ENCODE data around the gene SRRD.

Gene SRRD

GRCh38 chr22:26448334-26448733 is 35.3 kb upstream of the SRRD start:
- TF ChIP-seq CTCF (IDR thresholded peaks at IDR 0.05; ENCODE audit: insufficient read depth, low read depth, low read length, missing control alignments): no peak
- no peak overlapping the region for H3K4me3 ChIP-seq (ENCODE audit: low read depth, low read length)
- no peak for DNase-seq (ENCODE audit: low read depth)

DNA sequence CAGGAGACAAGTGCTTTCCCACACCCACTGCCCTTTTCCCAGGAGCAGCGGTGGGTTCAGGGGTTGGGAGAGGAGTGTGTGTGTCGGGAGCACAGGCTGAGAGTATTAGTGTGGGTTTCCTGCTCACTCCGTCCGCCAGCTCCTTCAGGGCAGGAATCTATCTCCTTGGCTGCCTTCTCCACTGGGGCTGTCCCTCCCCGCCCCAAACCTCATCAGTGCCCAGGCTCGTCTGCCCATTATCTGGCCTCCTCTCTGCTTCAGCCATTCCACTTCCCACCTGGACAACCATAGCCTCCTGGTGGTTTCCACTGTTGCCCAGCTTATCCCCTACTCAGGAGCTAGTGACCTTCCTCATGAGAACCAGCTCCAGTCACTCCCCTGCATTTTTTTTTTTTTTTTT is 34.7 kb upstream of the SRRD start:
- DNase-seq (ENCODE audit: low read depth): no peak
- no peak for TF ChIP-seq CTCF (IDR thresholded peaks at IDR 0.05; ENCODE audit: insufficient read depth, low read depth, low read length, missing control alignments)
- H3K4me3 ChIP-seq (ENCODE audit: low read depth, low read length): no peak overlapping the region

- no peak for DNase-seq (ENCODE audit: low read depth)
- TF ChIP-seq CTCF (IDR thresholded peaks at IDR 0.05; ENCODE audit: insufficient read depth, low read depth, low read length, missing control alignments): no peak
- H3K4me3 ChIP-seq (ENCODE audit: low read depth, low read length): no peak overlapping the region
Observed at GRCh38 chr22:26450453-26451185, 33.1 kb upstream of the SRRD start.

GRCh38 chr22:26452236-26453016 is 31.3 kb upstream of the SRRD start:
- no peak for DNase-seq (ENCODE audit: low read depth)
- TF ChIP-seq CTCF (IDR thresholded peaks at IDR 0.05; ENCODE audit: insufficient read depth, low read depth, low read length, missing control alignments): no peak
- no peak overlapping the region for H3K4me3 ChIP-seq (ENCODE audit: low read depth, low read length)

GRCh38 chr22:26453216-26453615 is 30.5 kb upstream of the SRRD start:
- no peak for TF ChIP-seq CTCF (IDR thresholded peaks at IDR 0.05; ENCODE audit: insufficient read depth, low read depth, low read length, missing control alignments)
- H3K4me3 ChIP-seq (ENCODE audit: low read depth, low read length): no peak overlapping the region
- no peak for DNase-seq (ENCODE audit: low read depth)

DNA sequence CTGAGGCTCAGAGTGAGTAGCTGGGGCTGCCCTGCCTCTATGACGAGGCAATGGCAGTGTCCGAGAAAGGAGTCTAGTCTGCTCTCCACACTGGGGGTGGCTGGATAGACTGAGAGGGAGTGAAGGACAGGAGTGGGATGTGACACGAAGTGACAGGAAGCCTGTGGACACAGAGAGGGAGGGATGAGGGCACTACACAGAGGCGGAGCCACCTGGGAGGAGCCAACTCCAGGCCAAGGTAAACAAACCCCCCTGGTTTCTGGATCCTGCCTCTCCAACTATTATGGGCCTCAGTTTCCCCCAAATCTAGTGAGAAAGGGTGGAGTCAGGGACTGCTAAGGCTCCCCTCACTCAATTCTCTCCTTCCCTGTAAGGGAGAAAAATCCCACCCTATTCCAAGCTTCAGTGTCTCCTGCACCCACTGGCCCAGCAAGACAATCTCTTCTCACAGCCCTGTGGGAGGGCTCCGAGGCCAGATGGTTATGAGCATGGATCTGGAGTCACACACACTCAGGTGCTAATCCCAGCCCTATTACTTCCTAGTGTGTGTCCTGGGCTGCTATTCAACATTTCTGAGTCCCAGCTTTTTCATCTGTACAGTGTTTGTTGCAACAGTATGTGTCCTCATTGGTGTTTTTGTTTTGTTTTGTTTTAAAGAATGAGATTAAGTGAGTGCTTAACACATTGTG is 29.7 kb upstream of the SRRD start:
- TF ChIP-seq CTCF (IDR thresholded peaks at IDR 0.05; ENCODE audit: insufficient read depth, low read depth, low read length, missing control alignments): no peak
- DNase-seq (ENCODE audit: low read depth): no peak
- no peak overlapping the region for H3K4me3 ChIP-seq (ENCODE audit: low read depth, low read length)

Data from GM12865 (cell line).